ENCODE results near the gene HBD. TPM values are rescaled to one million over a fixed set of nuclear protein-coding genes. Genes with fewer than 3 reads are reported as not detected.

Gene HBD
- total RNA-seq, 1 experiment from 2014 or later: not detected

DNA sequence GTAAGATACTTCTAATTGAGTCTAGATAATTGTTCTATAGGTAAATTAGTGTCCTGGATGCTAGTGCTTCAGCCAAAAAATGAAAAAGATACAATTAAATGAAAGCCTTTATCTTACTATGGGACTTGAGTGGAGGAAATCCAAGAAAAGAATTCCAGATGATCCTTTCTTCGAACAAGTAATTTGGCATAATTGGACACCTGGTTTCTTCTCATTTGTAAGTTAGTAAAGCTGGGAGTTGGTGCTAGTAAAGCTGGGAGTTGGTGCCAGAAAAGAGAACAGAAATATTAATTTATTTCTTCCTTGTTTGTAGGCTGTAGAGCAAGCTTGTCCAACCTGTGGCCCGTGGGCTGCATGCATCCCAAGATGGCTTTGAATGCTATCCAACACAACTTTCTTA lies 46.1 kb downstream of the HBD start:
- DNase-seq (ENCODE audit: low read depth): no peak

Other genes starting within 250 kb of the HBD start
- not detected in 2 replicates for gene OR51L1, start 239.6 kb downstream of the HBD start, total RNA-seq (2014; rRNA removed; shearing (Covaris generic))
- not detected in 2 replicates for gene OR52J3, start 188.0 kb downstream of the HBD start, total RNA-seq (2014; rRNA removed; shearing (Covaris generic))
- gene OR52E2, start 174.9 kb downstream of the HBD start, total RNA-seq (2014; rRNA removed; shearing (Covaris generic)): not detected in 2 replicates
- not detected in 2 replicates for gene OR52E1, start 164.9 kb downstream of the HBD start, total RNA-seq (2014; rRNA removed; shearing (Covaris generic))
- not detected in 2 replicates for gene OR52A5, start 96.1 kb downstream of the HBD start, total RNA-seq (2014; rRNA removed; shearing (Covaris generic))
- not detected in 2 replicates for gene OR52A1, start 79.7 kb downstream of the HBD start, total RNA-seq (2014; rRNA removed; shearing (Covaris generic))
- gene OR51V1, start 33.8 kb downstream of the HBD start, total RNA-seq (2014; rRNA removed; shearing (Covaris generic)): not detected in 2 replicates
- gene HBB, start 7.4 kb downstream of the HBD start, total RNA-seq (2014; rRNA removed; shearing (Covaris generic)): not detected in 2 replicates
- 0.31 TPM in 1 of 2 replicates, not detected in the other for gene HBG1, start 15.4 kb upstream of the HBD start, total RNA-seq (2014; rRNA removed; shearing (Covaris generic))
- gene HBG2, start 20.3 kb upstream of the HBD start, total RNA-seq (2014; rRNA removed; shearing (Covaris generic)): 15.1 and 19.5 TPM in 2 replicates
- 157 and 165 TPM in 2 replicates for gene HBE1, start 35.5 kb upstream of the HBD start, total RNA-seq (2014; rRNA removed; shearing (Covaris generic))
- 21.5 and 33.4 TPM in 2 replicates for gene OR51B4, start 67.5 kb upstream of the HBD start, total RNA-seq (2014; rRNA removed; shearing (Covaris generic))
- 4.4 and 5.8 TPM in 2 replicates for gene OR51B2, start 89.8 kb upstream of the HBD start, total RNA-seq (2014; rRNA removed; shearing (Covaris generic))
- gene OR51B5, start 109.0 kb upstream of the HBD start, total RNA-seq (2014; rRNA removed; shearing (Covaris generic)): 118 and 147 TPM in 2 replicates
- not detected in 2 replicates for gene OR51B6, start 117.0 kb upstream of the HBD start, total RNA-seq (2014; rRNA removed; shearing (Covaris generic))
- not detected in 2 replicates for gene OR51M1, start 149.3 kb upstream of the HBD start, total RNA-seq (2014; rRNA removed; shearing (Covaris generic))
- not detected in 2 replicates for gene OR51Q1, start 187.6 kb upstream of the HBD start, total RNA-seq (2014; rRNA removed; shearing (Covaris generic))
- 2.9 and 3.1 TPM in 2 replicates for gene OR51I1, start 207.0 kb upstream of the HBD start, total RNA-seq (2014; rRNA removed; shearing (Covaris generic))
- gene OR51I2, start 214.8 kb upstream of the HBD start, total RNA-seq (2014; rRNA removed; shearing (Covaris generic)): 0.03 TPM in 1 of 2 replicates, not detected in the other